Measurements from ENCODE around the gene DNASE1.

DNASE1 gene

GRCh38 chr16:3661311-3661710, 6.8 kb downstream of the DNASE1 start:
- in situ Hi-C loops (cut with HindIII; ENCODE audit: low sequenced_read_pairs), result no loop called here

GRCh38 chr16:3661922-3662321, 7.4 kb downstream of the DNASE1 start:
- in situ Hi-C loops (cut with HindIII; ENCODE audit: low sequenced_read_pairs), result no loop called here

GRCh38 chr16:3662601-3663000, 8.1 kb downstream of the DNASE1 start:
- in situ Hi-C loops (cut with HindIII; ENCODE audit: low sequenced_read_pairs), result no loop called here

GRCh38 chr16:3664187-3664896, 9.9 kb downstream of the DNASE1 start:
- in situ Hi-C loops (cut with HindIII; ENCODE audit: low sequenced_read_pairs), result no loop called here

- in situ Hi-C loops (cut with HindIII; ENCODE audit: low sequenced_read_pairs), result no loop called here
Observed at GRCh38 chr16:3665508-3665907, 11.0 kb downstream of the DNASE1 start.

GRCh38 chr16:3668626-3669025, 14.1 kb downstream of the DNASE1 start:
- in situ Hi-C loops (cut with HindIII; ENCODE audit: low sequenced_read_pairs), result no loop called here

GRCh38 chr16:3669082-3669481, 14.6 kb downstream of the DNASE1 start:
- in situ Hi-C loops (cut with HindIII; ENCODE audit: low sequenced_read_pairs), result no loop called here

GRCh38 chr16:3670711-3671110, 16.2 kb downstream of the DNASE1 start:
- in situ Hi-C loops (cut with HindIII; ENCODE audit: low sequenced_read_pairs), result no loop called here

GRCh38 chr16:3671424-3671823, 16.9 kb downstream of the DNASE1 start:
- in situ Hi-C loops (cut with HindIII; ENCODE audit: low sequenced_read_pairs), result no loop called here

GRCh38 chr16:3672571-3673041, 18.1 kb downstream of the DNASE1 start:
- in situ Hi-C loops (cut with HindIII; ENCODE audit: low sequenced_read_pairs), result no loop called here

- in situ Hi-C loops (cut with HindIII; ENCODE audit: low sequenced_read_pairs), result no loop called here
Observed at GRCh38 chr16:3673201-3673600, 18.7 kb downstream of the DNASE1 start.

GRCh38 chr16:3673676-3674377, 19.3 kb downstream of the DNASE1 start:
- in situ Hi-C loops (cut with HindIII; ENCODE audit: low sequenced_read_pairs), result no loop called here

- in situ Hi-C loops (cut with HindIII; ENCODE audit: low sequenced_read_pairs), result loop anchor here (5.0 kb wide), 1 partner anchor 32 kb away; no protein-coding TSS in a partner anchor
Observed at GRCh38 chr16:3674513-3675295, 20.2 kb downstream of the DNASE1 start.

- in situ Hi-C loops (cut with HindIII; ENCODE audit: low sequenced_read_pairs), result loop anchor here (5.0 kb wide), 1 partner anchor 33 kb away; no protein-coding TSS in a partner anchor
Observed at GRCh38 chr16:3675601-3676130, 21.2 kb downstream of the DNASE1 start.

GRCh38 chr16:3677994-3678393, 23.5 kb downstream of the DNASE1 start:
- in situ Hi-C loops (cut with HindIII; ENCODE audit: low sequenced_read_pairs), result loop anchor here (5.0 kb wide), 1 partner anchor 36 kb away; no protein-coding TSS in a partner anchor

- in situ Hi-C loops (cut with HindIII; ENCODE audit: low sequenced_read_pairs), result loop anchor here (10.0 kb wide), 2 partner anchors 194 to 484 kb away; no protein-coding TSS in a partner anchor
Observed at GRCh38 chr16:3681206-3681605, 26.7 kb downstream of the DNASE1 start.

GRCh38 chr16:3687021-3687420, 32.5 kb downstream of the DNASE1 start:
- in situ Hi-C loops (cut with HindIII; ENCODE audit: low sequenced_read_pairs), result loop anchor here (10.0 kb wide), 2 partner anchors 188 to 478 kb away; no protein-coding TSS in a partner anchor

GRCh38 chr16:3687792-3688191, 33.3 kb downstream of the DNASE1 start:
- in situ Hi-C loops (cut with HindIII; ENCODE audit: low sequenced_read_pairs), result loop anchor here (10.0 kb wide), 2 partner anchors 187 to 477 kb away; no protein-coding TSS in a partner anchor

GRCh38 chr16:3689731-3690130, 35.2 kb downstream of the DNASE1 start:
- in situ Hi-C loops (cut with HindIII; ENCODE audit: low sequenced_read_pairs), result loop anchor here (10.0 kb wide), 2 partner anchors 185 to 475 kb away; no protein-coding TSS in a partner anchor

- in situ Hi-C loops (cut with HindIII; ENCODE audit: low sequenced_read_pairs), result no loop called here
Observed at GRCh38 chr16:3690470-3690928, 36.0 kb downstream of the DNASE1 start.

Data from endothelial cell of hepatic sinusoid (primary cell).